Fibroblast of lung (primary cell): ENCODE results near the gene C20orf202. TPM values are rescaled to one million over a fixed set of nuclear protein-coding genes. Genes with fewer than 3 reads are reported as not detected.

ENCODE experiments used
- DNase-seq, 2 donors: peaks; one replicate each; pipeline versions ENCODE4 v3.0.0 to v3.0.0-alpha.2; 2010; ENCODE audit warnings: low read depth in 2 of 2
- H2AFZ ChIP-seq: 2 replicates; pipeline ENCODE4 v1.5.1; 2012; ENCODE audit warnings: low read length, control low read depth, inconsistent platforms
- H3K27ac ChIP-seq: 2 replicates; pipeline ENCODE4 v1.5.1; 2011; ENCODE audit warnings: low read length, control low read depth; ENCODE audit not compliant: insufficient read depth
- H3K27me3 ChIP-seq: 2 replicates; pipeline ENCODE4 v1.5.1; 2011; ENCODE audit warnings: mild to moderate bottlenecking, low read length; ENCODE audit not compliant: control insufficient read depth, insufficient read depth
- H3K36me3 ChIP-seq: 2 replicates; pipeline ENCODE4 v1.5.1; 2011; ENCODE audit warnings: low read length; ENCODE audit not compliant: control insufficient read depth, insufficient read depth
- H3K4me1 ChIP-seq: 2 replicates; pipeline ENCODE4 v1.5.1; 2011; ENCODE audit warnings: low read length; ENCODE audit not compliant: control insufficient read depth, insufficient read depth; ENCODE audit errors: extremely low read depth
- H3K4me2 ChIP-seq: 2 replicates; pipeline ENCODE4 v1.5.1; 2011; ENCODE audit warnings: low read length, control low read depth; ENCODE audit not compliant: insufficient read depth; ENCODE audit errors: extremely low read depth
- H3K4me3 ChIP-seq, 4 experiments: fragments of 200-600 bp in 1 of 4; sonication (generic) in 1 of 4; replicated peaks in 1 of 4; 2 replicates each; pipeline ENCODE4 v1.5.1; 2011 to 2016; ENCODE audit warnings: low read length in 4 of 4, low read depth in 3 of 4, mild to moderate bottlenecking in 3 of 4, control low read depth in 2 of 4, inconsistent platforms in 1 of 4, mixed read lengths in 1 of 4; ENCODE audit not compliant: insufficient read depth in 1 of 4; ENCODE audit errors: control extremely low read depth in 1 of 4
- H3K79me2 ChIP-seq: 2 replicates; pipeline ENCODE4 v1.5.1; 2012; ENCODE audit warnings: mild to moderate bottlenecking, low read length, inconsistent platforms; ENCODE audit not compliant: control insufficient read depth, insufficient read depth
- H3K9ac ChIP-seq: 2 replicates; pipeline ENCODE4 v1.5.1; 2011; ENCODE audit warnings: mild to moderate bottlenecking, low read length, control low read depth; ENCODE audit not compliant: insufficient read depth
- H3K9me3 ChIP-seq: 2 replicates; pipeline ENCODE4 v1.5.1; 2012; ENCODE audit warnings: low read depth, low read length; ENCODE audit not compliant: control insufficient read depth, insufficient read depth
- H4K20me1 ChIP-seq: 2 replicates; pipeline ENCODE4 v1.5.1; 2011; ENCODE audit warnings: low read length; ENCODE audit not compliant: control insufficient read depth, insufficient read depth; ENCODE audit errors: extremely low read depth
- EZH2 ChIP-seq: IDR thresholded peaks from 2 replicates; pipeline ENCODE4 v1.5.1; 2012; ENCODE audit warnings: low read length, control low read depth, mild to moderate bottlenecking; ENCODE audit errors: missing control alignments
- polyA plus RNA-seq, 2 donors: library from polyadenylated mRNA; depleted of rRNA in 1 of 2; stranded (reverse) in 1 of 2; unstranded in 1 of 2; fragments of >200 nt; gene quantifications; 2 replicates each; pipeline ENCODE4 v1.2.1, GENCODE V29; 2011 to 2012; ENCODE audit warnings: missing spikeins in 1 of 2
- total RNA-seq: library from RNA; depleted of rRNA; stranded (reverse); fragments of >200 nt; gene quantifications from 2 replicates; pipeline ENCODE4 v1.2.1, GENCODE V29; 2014
- TF ChIP-seq, protein P1 (sequence below), 2 donors: IDR thresholded peaks in 1 of 2; conservative IDR thresholded peaks in 1 of 2; 1 replicate in 1 of 2; 2 replicates in 1 of 2; pipeline ENCODE4 v1.5.1; 2011 to 2012; ENCODE audit warnings: low read length in 2 of 2, control low read depth in 1 of 2, inconsistent platforms in 1 of 2, low read depth in 1 of 2, mild to moderate bottlenecking in 1 of 2

C20orf202 gene
- total and polyA plus RNA-seq, 2 donors (not counting 1 experiment from before 2014, with no cell fraction given): under 0.01 TPM; not detected in 1

DNA sequence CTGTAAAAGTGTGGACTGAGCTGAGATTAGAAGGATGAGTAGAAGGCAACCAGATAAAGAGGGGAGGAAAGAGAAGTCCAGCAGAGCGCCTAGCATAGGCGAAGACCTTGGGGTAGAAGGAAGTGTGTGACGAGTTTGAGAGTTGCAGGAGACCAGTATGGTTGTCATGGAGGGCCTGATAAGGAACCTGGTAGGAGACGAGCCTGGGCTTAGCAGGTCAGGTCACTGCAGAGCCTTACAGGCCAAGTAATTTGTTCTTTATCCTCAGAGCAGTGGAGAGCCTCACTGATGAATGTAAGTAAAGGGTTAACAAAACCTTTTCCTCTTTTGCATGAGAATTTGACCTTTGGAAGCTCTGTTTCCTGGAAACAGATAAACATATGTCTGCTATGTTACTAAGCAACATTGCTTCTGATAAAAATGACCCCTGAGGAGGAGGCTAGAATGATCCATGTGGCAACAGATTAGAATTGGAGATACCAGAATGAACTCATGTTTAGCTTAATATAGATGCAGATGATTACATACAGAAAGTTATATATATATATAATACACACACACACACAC, 15.6 kb upstream of the C20orf202 start:
- no peak for DNase-seq
- H3K27me3 ChIP-seq: peaks cover 41% of the 10 kb centered on the region
- no peak overlapping the region for H2AFZ ChIP-seq
- H3K36me3 ChIP-seq: no peaks in the 10 kb centered on the region
- H3K9me3 ChIP-seq: no peaks in the 10 kb centered on the region
- no peaks in the 10 kb centered on the region for H3K4me1 ChIP-seq
- H3K79me2 ChIP-seq: no peaks in the 10 kb centered on the region
- H3K4me2 ChIP-seq: no peak overlapping the region
- H4K20me1 ChIP-seq: no peaks in the 10 kb centered on the region
- no peak overlapping the region for H3K9ac ChIP-seq
- no peak overlapping the region for H3K4me3 ChIP-seq
- no peak overlapping the region for H3K27ac ChIP-seq
- TF ChIP-seq, protein P1, sequence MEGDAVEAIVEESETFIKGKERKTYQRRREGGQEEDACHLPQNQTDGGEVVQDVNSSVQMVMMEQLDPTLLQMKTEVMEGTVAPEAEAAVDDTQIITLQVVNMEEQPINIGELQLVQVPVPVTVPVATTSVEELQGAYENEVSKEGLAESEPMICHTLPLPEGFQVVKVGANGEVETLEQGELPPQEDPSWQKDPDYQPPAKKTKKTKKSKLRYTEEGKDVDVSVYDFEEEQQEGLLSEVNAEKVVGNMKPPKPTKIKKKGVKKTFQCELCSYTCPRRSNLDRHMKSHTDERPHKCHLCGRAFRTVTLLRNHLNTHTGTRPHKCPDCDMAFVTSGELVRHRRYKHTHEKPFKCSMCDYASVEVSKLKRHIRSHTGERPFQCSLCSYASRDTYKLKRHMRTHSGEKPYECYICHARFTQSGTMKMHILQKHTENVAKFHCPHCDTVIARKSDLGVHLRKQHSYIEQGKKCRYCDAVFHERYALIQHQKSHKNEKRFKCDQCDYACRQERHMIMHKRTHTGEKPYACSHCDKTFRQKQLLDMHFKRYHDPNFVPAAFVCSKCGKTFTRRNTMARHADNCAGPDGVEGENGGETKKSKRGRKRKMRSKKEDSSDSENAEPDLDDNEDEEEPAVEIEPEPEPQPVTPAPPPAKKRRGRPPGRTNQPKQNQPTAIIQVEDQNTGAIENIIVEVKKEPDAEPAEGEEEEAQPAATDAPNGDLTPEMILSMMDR (conservative IDR thresholded peaks at IDR 0.05 in 1 of 2, IDR thresholded peaks at IDR 0.05 in 1 of 2; ENCODE audit: low read depth in 1 of 2, low read length in 2 of 2): no peak
- no peak for TF ChIP-seq EZH2

DNA sequence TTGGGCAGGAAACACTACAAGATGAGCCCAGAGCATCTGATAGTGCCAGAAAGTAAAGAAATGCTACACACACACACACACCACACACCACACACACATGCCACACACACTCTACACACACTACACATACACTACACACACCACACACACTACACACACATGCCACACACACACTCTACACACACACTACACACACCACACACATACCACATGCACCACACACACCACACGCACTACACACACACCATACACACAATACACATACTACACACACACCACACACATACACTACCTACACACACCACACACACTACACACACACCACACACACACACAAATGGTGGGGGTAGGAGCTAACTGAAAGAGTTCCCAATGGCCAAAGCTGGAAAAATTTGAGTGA, 14.9 kb upstream of the C20orf202 start:
- Histone ChIP-seq H3K4me1 (no peaks in the 10 kb centered on the region), H3K4me2 (no peak overlapping the region), H3K27ac (no peak overlapping the region), H4K20me1 (no peaks in the 10 kb centered on the region), H3K4me3 (no peak overlapping the region), H3K27me3 (peaks cover 35% of the 10 kb centered on the region), H3K79me2 (no peaks in the 10 kb centered on the region), H2AFZ (no peak overlapping the region), H3K9me3 (no peaks in the 10 kb centered on the region), H3K9ac (no peak overlapping the region), H3K36me3 (no peaks in the 10 kb centered on the region)
- TF ChIP-seq, protein P1 (conservative IDR thresholded peaks at IDR 0.05 in 1 of 2, IDR thresholded peaks at IDR 0.05 in 1 of 2; ENCODE audit: low read depth in 1 of 2, low read length in 2 of 2): no peak
- TF ChIP-seq EZH2: no peak
- DNase-seq: no peak

DNA sequence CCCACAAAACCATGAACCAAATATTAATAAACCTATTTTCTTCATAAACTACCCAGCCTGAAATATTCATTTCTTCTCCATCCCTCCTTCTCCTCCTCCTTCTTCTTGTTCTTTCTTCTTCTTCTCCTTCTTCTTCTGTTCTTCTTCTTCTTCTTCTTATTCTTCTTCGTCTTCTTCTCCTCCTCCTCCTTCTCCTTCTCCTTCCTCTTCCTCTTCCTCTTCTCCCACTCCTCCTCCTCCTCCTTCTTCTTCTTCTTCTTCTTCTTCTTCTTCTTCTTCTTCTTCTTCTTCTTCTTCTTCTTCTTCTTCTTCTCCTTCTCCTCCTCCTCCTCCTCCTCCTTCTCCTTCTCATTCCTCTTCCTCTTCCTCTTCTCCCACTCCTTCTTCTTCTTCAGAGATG, 13.4 kb upstream of the C20orf202 start:
- no peak overlapping the region for H3K4me2 ChIP-seq

More for the DNA sequence above, 13.4 kb upstream of the C20orf202 start:
- no peak for DNase-seq
- no peaks in the 10 kb centered on the region for H4K20me1 ChIP-seq
- H3K27me3 ChIP-seq: peaks cover 22% of the 10 kb centered on the region
- H3K4me3 ChIP-seq: no peak overlapping the region
- no peak overlapping the region for H2AFZ ChIP-seq
- H3K79me2 ChIP-seq: no peaks in the 10 kb centered on the region
- TF ChIP-seq, protein P1 (conservative IDR thresholded peaks at IDR 0.05 in 1 of 2, IDR thresholded peaks at IDR 0.05 in 1 of 2; ENCODE audit: low read depth in 1 of 2, low read length in 2 of 2): no peak
- no peak for TF ChIP-seq EZH2
- H3K36me3 ChIP-seq: no peaks in the 10 kb centered on the region
- no peak overlapping the region for H3K27ac ChIP-seq
- no peaks in the 10 kb centered on the region for H3K4me1 ChIP-seq
- H3K9me3 ChIP-seq: no peaks in the 10 kb centered on the region
- no peak overlapping the region for H3K9ac ChIP-seq
